ENCODE results near the gene POLE3.
"Not testable (repeated sequence)": the region's sequence is repeated elsewhere in the genome, so short reads cannot be mapped to it uniquely, and the experiment has no call there.

GRCh38 chr9:113406873-113407511, 3.5 kb downstream of the POLE3 start:
- TF ChIP-seq POLR2A (IDR thresholded peaks at IDR 0.05): not testable (repeated sequence)
- peak in 1 of 3 donors; percentile 70 for TF ChIP-seq CTCF (IDR thresholded peaks at IDR 0.05)

Data from lower leg skin (tissue), 3 donors.